GM19395 (cell line): Measurements from ENCODE around the gene ABCA4.
"Not testable (repeated sequence)": the region's sequence is repeated elsewhere in the genome, so short reads cannot be mapped to it uniquely, and the experiment has no call there.

Experiments
- ATAC-seq: cut with Tn5 transposase; IDR thresholded peaks from one replicate; pipeline ENCODE4 v1.9.1; 2021; ENCODE audit warnings: mild to moderate bottlenecking, moderate library complexity; ENCODE audit not compliant: unreplicated experiment

Gene ABCA4

DNA sequence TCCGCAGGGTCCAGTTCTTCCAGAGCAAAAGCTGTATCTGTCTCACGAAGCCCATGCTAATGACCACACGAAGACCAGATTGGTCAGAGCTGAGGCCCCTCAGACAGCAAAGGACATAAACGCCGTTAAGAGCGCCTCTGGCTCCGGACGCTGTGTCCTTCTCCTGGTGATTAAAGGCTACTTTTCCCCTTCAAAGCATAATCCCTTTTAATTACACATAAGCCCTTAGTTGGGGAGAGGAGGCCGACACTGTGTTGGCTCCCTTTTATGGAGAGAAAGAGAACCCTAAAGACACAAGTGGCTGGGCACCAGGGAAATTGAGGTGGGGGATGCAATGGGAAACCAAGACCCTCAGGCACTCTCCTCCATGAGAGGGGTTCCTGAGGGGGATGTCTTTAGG lies at the start of gene ABCA4:
ABCA4 (minus strand) TSS at position 158 of the 400 bp plus-strand sequence; CDS start at position 55, 103 bp downstream.
- ATAC-seq, result no peak

DNA sequence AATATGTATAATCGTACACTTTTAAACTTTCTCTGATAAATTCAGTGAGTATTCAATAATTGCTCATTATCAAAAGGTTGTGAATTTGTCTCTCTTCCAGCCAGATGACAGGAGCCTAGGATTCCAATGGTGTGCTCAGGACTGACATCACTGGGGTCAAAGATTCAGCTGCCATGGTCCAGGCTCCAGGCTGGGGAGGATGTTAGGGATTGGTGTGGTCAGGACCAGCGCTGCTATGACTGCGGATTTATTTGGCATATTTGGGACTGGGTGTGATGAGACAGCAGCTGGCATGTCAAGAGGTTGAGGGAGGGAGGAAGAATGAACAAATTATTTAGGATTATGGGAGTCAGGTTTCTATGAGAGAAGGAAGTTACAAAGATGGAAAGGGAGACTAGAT lies 48.2 kb upstream of the ABCA4 start:
- no peak for ATAC-seq

DNA sequence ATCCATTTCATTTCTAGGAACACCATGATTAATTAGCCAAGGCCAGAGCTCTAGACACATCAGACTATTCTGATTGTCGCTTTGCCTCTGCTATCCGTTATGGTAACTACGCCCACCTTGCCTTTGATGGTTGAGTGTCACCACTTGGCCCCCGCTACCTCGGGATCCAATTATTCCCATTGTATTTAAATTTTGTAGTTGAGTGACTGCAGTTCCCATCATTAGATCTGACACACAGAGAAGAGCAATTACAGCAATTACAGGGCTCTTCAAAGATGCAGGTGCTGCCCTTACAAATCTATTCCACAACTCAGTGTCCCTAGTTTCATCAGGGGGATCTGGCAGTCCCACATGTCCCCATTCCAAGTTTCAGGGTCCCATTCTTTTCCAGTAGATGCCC lies 44.9 kb upstream of the ABCA4 start:
- no peak for ATAC-seq

DNA sequence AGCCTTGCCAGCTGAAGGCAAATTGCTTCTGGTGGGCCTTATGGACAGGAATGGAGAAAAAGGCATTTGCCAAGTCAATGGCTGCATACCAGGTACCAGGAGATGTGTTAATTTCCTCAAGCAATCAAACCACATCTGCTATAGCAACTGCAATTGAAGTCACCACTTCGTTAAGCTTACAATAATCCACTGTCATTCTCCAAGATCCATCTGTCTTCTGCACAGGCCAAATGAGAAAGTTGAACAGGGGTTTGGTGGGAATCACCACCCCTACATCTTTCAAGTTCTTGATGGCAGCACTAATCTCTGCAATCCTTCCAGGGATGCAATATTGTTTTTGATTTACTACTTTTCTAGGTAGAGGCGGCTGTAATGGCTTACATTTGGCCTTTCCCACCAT lies 43.9 kb upstream of the ABCA4 start:
- ATAC-seq, result not testable (repeated sequence)

DNA sequence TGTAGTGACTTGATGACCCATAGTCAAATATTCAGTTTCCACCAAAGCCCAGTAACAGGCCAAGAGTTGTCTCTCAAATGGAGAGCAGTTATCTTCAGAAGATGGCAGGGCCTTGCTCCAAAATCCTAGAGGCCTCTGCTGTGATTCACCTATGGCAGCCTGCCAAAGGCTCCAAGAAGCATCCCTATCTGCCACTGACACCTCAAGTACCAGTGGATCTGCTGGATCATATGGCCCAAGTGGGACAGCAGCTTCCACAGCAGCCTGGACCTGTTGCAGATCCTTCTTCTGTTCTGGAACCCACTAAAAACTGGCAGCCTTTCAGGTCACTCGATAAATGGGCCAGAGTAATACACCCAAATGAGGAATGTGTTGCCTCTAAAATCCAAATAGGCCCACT lies 43.2 kb upstream of the ABCA4 start:
- not testable (repeated sequence) for ATAC-seq

DNA sequence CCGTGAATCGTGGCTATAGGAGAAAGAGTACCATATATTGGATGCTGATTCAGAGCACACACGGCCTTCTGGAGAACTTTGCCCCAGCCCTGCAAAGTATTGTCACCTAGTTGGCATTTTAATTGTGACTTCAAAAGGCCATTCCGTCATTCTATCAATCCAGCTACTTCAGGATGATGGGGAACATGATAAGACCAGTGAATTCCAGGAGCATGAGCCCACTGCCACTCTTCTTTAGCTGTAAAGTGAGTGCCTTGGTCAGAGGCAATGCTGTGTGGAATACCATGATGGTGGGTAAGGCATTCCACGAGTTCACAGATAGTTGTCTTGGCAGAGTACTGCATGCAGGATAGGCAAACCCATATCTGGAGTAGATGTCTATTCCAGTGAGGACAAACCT lies 42.3 kb upstream of the ABCA4 start:
- ATAC-seq, result not testable (repeated sequence)

DNA sequence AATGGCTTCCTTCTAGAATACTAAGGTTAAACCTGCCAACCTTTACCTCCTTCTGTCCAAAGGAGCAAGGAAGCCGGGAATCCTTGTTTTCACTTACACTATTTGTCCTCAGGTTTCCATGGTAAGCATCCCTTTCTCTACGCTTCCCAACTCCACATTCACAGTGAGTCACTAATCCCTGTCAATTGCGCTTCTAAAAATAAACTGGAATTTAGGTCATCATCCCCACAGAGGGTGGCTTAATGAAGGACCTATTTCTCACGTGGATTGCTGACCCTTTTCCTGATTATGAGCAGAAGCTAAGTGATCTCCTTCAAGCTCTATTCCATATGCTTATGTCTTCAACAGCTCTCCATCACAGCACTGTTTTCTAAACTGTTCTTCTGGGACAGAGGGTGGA lies 39.9 kb upstream of the ABCA4 start:
- no peak for ATAC-seq

- ATAC-seq, result no peak
These were observed 35.2 kb upstream of the ABCA4 start for GRCh38 chr1:94156096-94156625.

- no peak for ATAC-seq
These were observed 34.0 kb upstream of the ABCA4 start for GRCh38 chr1:94154989-94155388.

GRCh38 chr1:94153133-94153532 lies 32.2 kb upstream of the ABCA4 start:
- no peak for ATAC-seq

DNA sequence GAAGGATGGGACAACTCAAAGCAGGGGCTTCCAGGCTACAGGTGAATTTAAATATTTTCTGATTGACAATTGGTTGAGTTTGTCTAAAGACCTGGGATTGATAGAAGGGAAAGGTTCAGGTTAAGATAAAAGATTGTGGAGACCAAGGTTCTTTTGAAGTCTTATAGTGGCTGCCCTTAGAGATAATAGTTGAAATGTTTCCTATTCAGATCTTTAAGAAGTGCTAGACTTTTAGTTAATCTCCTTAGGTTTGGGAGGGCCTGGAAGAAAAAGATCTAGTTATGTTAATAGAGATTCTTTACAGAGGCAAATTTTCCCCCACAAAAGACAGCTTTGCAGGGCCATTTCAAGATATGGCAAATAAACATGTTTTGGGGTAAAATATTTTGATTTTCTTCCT lies 28.2 kb upstream of the ABCA4 start:
- ATAC-seq, result not testable (repeated sequence)

- ATAC-seq, result no peak
These were observed 25.3 kb upstream of the ABCA4 start for GRCh38 chr1:94146273-94146672.

GRCh38 chr1:94144836-94145235 lies 23.9 kb upstream of the ABCA4 start:
- ATAC-seq, result no peak

- no peak for ATAC-seq
These were observed 22.8 kb upstream of the ABCA4 start for GRCh38 chr1:94143809-94144176.

DNA sequence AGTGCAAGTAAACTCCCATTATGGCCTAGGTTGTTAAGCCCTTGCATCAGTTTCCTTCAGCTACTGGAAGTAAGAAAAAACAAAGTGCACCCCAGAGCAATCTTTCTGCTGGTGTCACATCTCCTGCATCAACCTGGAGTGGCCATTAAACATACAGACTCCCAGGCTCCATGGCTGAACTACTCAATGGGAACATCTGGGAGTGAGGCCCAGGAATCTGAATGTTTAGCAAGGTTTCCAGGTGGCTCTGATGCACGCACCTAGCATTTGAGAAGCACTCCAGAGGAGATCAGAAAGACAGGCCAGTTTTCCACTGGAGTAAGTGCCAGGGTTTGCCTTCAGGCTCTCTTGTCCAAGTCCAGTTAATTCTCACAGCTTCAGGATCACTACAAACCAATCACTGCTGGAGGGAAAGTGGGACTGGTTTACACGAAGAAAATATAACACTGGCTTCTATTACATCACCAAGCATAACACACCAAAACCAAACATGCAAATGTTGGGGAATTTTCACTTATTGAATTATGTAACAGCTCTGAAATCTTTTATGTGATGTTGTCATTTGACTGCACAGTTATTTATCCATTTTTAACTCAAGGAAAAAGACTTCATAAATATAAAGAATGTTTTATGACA lies 22.3 kb upstream of the ABCA4 start:
- ATAC-seq, result no peak

GRCh38 chr1:94142583-94142982 lies 21.6 kb upstream of the ABCA4 start:
- ATAC-seq, result no peak

DNA sequence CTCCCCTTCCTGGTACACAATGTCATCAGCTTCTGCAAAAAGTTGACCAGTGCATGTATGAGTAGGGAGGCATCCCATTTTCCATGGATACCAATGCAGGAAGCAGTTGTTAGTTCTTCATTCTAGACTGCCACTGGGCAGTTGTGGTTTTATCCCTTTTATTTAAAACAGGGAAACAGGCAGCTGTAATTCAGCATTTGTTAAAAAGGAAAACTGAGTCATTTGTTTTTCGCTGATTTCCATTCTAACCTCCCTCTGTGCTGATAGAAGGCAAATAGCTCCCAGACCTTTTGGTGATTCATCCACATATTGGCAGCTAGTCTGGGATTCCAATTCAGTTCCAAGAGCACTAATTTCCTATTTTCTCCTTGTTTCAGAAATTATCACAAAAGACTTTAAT lies 21.1 kb upstream of the ABCA4 start:
- ATAC-seq, result no peak

GRCh38 chr1:94132111-94132510 lies 11.2 kb upstream of the ABCA4 start:
- no peak for ATAC-seq

DNA sequence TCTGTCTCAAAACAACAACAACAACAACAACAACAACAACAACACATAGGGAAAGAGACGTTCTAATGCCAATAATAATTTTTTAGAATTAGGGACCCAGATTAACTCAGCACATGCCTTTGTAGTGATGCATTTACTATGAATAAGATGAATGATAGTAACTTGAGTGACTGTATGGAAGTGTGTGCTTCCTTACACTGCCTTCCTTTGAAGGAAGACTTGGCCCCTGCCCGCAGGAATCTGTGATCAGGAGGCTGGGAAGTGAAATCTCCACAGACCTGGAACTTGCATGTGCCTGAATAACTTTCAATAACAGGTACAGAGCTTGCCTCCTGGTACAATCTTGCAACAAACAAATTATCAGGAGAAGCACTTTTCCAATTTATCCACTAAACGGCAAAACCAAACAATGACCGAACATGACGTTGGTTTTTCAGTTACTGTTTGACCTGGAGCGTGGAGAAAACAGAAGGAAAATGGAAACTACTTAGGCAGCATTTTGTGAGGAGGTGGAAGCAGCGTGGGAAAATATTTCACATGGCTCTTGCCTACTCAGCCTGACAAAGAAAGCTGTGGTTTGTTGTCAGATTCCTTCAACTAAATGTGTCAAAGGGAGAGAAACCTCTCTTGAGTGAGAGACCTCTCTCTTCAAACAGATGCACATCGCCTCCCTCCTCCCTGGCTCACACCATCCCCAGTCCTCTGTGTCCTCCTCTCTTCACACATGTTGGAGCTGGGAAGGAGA lies 10.1 kb upstream of the ABCA4 start:
- no peak for ATAC-seq

GRCh38 chr1:94126651-94127050 lies 5.7 kb upstream of the ABCA4 start:
- ATAC-seq, result no peak

GRCh38 chr1:94125551-94126514 lies 4.9 kb upstream of the ABCA4 start:
- no peak for ATAC-seq
